ENCODE results near the gene MICAL1. TPM values are rescaled to one million over a fixed set of nuclear protein-coding genes. Genes with fewer than 3 reads are reported as not detected.
A peak's percentile ranks its signal among the peaks of the same experiment; 100 is the strongest.

Gene MICAL1
- total RNA-seq, 1 donor from 2014 or later, result 50.6 TPM

DNA sequence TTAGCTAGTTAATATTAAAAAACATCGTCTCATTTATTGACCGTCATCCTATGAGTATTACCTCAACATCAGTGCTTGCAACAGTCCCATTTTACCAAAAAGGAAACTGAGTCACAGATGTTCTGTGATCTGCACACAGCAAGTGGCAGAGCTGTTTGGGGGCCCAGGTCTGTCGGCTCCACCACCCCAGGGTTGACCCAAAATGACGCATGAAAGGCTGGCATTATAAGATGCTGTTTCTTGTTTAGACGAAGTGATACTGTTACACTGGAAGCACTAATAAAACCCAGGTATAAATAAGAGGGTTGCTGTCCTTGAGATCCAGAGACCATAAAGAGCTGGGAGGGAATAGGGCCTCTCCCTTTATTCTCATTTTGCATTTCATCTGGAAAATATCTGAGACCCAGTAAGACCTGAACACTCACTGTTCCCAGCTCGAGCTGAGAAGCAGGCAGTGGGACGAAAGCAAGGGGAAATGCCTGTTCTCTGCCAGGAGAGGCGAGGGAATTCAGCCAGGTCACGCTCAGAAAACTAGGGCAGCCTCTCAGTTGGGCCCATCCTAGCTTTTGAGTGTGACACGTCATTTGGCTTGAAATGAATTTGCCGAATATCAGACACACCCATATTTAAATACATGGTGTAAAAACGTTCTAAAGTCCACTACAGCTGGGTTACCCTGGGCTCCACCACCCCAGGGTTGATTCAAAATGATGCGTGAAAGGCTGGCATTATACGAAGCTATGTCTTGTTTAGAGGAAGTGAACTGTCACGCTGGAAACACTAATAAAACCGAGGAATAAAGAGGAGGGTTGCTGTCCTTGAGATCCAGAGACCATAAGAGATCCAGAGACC lies 1.4 kb upstream of the MICAL1 start:
- H3K36me3 ChIP-seq, result peaks cover 4% of the 10 kb centered on the region
- peaks cover 13% of the 10 kb centered on the region for H3K27me3 Mint-ChIP-seq (ENCODE audit: insufficient read depth, low read depth)
- H3K9ac ChIP-seq, result no peak overlapping the region
- H3K79me2 ChIP-seq (ENCODE audit: low read depth), result peaks cover 24% of the 10 kb centered on the region
- H3K9me3 ChIP-seq (ENCODE audit: low read depth), result no peaks in the 10 kb centered on the region
- H3K4me1 Mint-ChIP-seq, result peaks cover 45% of the 10 kb centered on the region
- H3K27ac ChIP-seq, result no peak overlapping the region
- H2AFZ ChIP-seq (replicated peaks), result no peak overlapping the region
- H3K4me2 ChIP-seq, result peak overlapping the region; percentile 93
- peak overlapping the region; percentile 14 for H3K27ac Mint-ChIP-seq
- no peak for DNase-seq (ENCODE audit: low spot score)
- TF ChIP-seq, protein P1, sequence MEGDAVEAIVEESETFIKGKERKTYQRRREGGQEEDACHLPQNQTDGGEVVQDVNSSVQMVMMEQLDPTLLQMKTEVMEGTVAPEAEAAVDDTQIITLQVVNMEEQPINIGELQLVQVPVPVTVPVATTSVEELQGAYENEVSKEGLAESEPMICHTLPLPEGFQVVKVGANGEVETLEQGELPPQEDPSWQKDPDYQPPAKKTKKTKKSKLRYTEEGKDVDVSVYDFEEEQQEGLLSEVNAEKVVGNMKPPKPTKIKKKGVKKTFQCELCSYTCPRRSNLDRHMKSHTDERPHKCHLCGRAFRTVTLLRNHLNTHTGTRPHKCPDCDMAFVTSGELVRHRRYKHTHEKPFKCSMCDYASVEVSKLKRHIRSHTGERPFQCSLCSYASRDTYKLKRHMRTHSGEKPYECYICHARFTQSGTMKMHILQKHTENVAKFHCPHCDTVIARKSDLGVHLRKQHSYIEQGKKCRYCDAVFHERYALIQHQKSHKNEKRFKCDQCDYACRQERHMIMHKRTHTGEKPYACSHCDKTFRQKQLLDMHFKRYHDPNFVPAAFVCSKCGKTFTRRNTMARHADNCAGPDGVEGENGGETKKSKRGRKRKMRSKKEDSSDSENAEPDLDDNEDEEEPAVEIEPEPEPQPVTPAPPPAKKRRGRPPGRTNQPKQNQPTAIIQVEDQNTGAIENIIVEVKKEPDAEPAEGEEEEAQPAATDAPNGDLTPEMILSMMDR (IDR thresholded peaks at IDR 0.05), result no peak
- TF ChIP-seq EZH2 (IDR thresholded peaks at IDR 0.05), result no peak
- no peak for TF ChIP-seq EZH2phosphoT487 (IDR thresholded peaks at IDR 0.05)
- H3K36me3 Mint-ChIP-seq, result peaks cover 6% of the 10 kb centered on the region
- peaks cover 15% of the 10 kb centered on the region for H4K20me1 ChIP-seq (ENCODE audit: low read depth)
- peaks cover 70% of the 10 kb centered on the region for H3F3A ChIP-seq (ENCODE audit: low read depth)
- H3K4me3 Mint-ChIP-seq, result peak overlapping the region; percentile 94
- H3K4me1 ChIP-seq, result peaks cover 35% of the 10 kb centered on the region
- H3K9me3 Mint-ChIP-seq, result no peaks in the 10 kb centered on the region
- no peaks in the 10 kb centered on the region for H3K27me3 ChIP-seq
- peak overlapping the region; percentile 95 for H3K4me3 ChIP-seq

DNA sequence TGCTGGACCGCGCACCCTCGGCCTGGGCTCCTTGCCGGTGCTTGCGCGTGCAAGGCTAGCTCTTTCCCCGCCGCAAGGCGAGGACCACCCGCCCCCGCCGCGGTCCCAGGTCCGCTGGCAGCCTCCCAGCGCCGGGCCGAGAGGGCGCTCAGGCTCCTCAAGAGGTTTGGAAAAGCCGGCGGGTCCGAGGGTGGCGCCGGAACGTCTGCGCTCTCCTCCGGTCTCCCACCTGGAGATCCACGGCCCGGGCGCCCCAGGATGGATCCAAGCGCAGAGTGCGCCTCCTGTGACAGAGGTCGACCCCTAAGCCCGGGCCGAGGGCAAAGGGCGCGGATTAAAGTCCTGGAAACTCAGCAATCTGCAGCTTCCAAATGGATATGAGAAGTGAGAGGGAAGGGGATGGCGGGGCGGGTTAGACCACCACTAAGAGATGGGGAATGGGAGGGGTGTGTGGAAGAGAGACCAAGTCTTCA lies 575 bp upstream of the MICAL1 start:
- H3K27ac Mint-ChIP-seq, result no peak overlapping the region
- Histone ChIP-seq H2AFZ (replicated peaks) (peak overlapping the region; percentile 12), H3K4me3 (peak overlapping the region; percentile 95), H3K4me2 (peak overlapping the region; percentile 93), H3K4me1 (peaks cover 35% of the 10 kb centered on the region), H3K9me3 (ENCODE audit: low read depth) (no peaks in the 10 kb centered on the region), H3F3A (ENCODE audit: low read depth) (peaks cover 63% of the 10 kb centered on the region), H3K27me3 (no peaks in the 10 kb centered on the region), H3K27ac (peak overlapping the region; percentile 2), H3K36me3 (peaks cover 1% of the 10 kb centered on the region), H3K9ac (no peak overlapping the region), H4K20me1 (ENCODE audit: low read depth) (peaks cover 15% of the 10 kb centered on the region), H3K79me2 (ENCODE audit: low read depth) (peaks cover 24% of the 10 kb centered on the region)
- H3K4me3 Mint-ChIP-seq, result peak overlapping the region; percentile 94
- no peaks in the 10 kb centered on the region for H3K9me3 Mint-ChIP-seq
- H3K27me3 Mint-ChIP-seq (ENCODE audit: insufficient read depth, low read depth), result peaks cover 13% of the 10 kb centered on the region
- peaks cover 45% of the 10 kb centered on the region for H3K4me1 Mint-ChIP-seq
- peak; percentile 78 for DNase-seq (ENCODE audit: low spot score)
- TF ChIP-seq EZH2 (IDR thresholded peaks at IDR 0.05) (no peak), EZH2phosphoT487 (IDR thresholded peaks at IDR 0.05) (no peak)
- TF ChIP-seq, protein P1 (IDR thresholded peaks at IDR 0.05), result peak; percentile 29
- H3K36me3 Mint-ChIP-seq, result peaks cover 5% of the 10 kb centered on the region

DNA sequence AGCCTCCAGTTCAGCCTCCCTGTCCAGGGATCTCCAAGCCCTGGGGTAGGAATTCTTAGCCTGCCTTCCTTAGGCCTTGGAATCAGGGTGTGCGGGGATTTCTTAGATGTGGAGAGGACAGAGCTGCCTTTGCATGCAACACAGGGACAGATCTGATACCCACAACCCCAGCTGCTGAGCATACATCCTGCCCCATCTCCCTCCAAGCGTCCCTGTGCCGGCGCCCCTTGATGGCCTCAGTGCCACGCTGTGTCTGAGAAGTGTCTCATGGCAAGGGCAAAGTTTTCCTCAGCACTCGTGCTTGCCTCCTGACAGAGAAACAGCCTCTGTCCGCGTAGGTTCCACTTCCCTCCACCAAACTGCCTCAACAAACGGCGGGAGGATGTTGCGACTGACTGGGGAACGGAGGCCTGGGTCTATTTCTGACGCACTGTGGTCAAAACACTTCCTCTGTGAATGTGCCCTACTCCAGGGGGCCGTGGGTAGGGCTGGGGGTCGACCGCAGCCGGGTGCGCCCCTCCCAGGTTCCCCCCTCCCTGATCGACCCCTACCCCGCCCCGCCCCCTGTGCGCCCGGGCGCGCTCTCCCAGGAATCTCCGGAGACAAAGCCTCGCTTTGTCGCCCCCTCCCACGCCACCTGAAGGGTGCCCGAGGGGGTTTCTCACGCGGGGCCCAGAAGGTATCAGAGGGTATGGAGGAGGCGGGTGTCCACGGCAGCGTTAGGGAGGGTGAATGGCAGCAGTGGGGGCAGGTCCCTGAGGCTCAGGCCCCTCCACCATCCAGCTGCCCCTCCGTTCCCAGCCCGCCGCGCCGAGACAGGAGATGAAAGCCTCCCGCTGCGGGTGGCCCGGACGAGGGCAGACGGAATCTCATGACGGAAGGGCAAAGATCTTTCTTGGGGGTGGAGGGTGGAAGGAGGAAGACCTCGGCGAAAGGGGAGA lies 806 bp downstream of the MICAL1 start:
- no peak for DNase-seq (ENCODE audit: low spot score)

More for the DNA sequence above, 806 bp downstream of the MICAL1 start:
- no peaks in the 10 kb centered on the region for H3K36me3 ChIP-seq
- peaks cover 39% of the 10 kb centered on the region for H3K4me1 Mint-ChIP-seq
- H3K4me2 ChIP-seq, result peak overlapping the region; percentile 93
- H3K9me3 Mint-ChIP-seq, result no peaks in the 10 kb centered on the region
- peaks cover 13% of the 10 kb centered on the region for H3K27me3 Mint-ChIP-seq (ENCODE audit: insufficient read depth, low read depth)
- peaks cover 27% of the 10 kb centered on the region for H3K4me1 ChIP-seq
- H3K36me3 Mint-ChIP-seq, result peaks cover 5% of the 10 kb centered on the region
- peak overlapping the region; percentile 74 for H3K27ac ChIP-seq
- H3K4me3 ChIP-seq, result peak overlapping the region; percentile 95
- peaks cover 24% of the 10 kb centered on the region for H3K79me2 ChIP-seq (ENCODE audit: low read depth)
- peak overlapping the region; percentile 36 for H3K9ac ChIP-seq
- H3K27ac Mint-ChIP-seq, result peak overlapping the region; percentile 90
- H3K4me3 Mint-ChIP-seq, result peak overlapping the region; percentile 94
- no peaks in the 10 kb centered on the region for H3K9me3 ChIP-seq (ENCODE audit: low read depth)
- no peaks in the 10 kb centered on the region for H3K27me3 ChIP-seq
- peaks cover 12% of the 10 kb centered on the region for H4K20me1 ChIP-seq (ENCODE audit: low read depth)
- H3F3A ChIP-seq (ENCODE audit: low read depth), result peaks cover 50% of the 10 kb centered on the region
- H2AFZ ChIP-seq (replicated peaks), result peak overlapping the region; percentile 93
- TF ChIP-seq, protein P1 (IDR thresholded peaks at IDR 0.05), result no peak
- TF ChIP-seq EZH2 (IDR thresholded peaks at IDR 0.05) (no peak), EZH2phosphoT487 (IDR thresholded peaks at IDR 0.05) (no peak)

All from neural progenitor cell (in vitro differentiated cells).